Caco-2 (cell line): ENCODE results near the gene TRAPPC10. TPM values are rescaled to one million over a fixed set of nuclear protein-coding genes. Genes with fewer than 3 reads are reported as not detected.

ENCODE experiments used
- BruUV-seq: library from RNA; stranded (reverse); fragments of 400-500 nt; replicated peaks from 2 replicates; lab custom pipeline; 2021; lab: Mats Ljungman, UMichigan
- CTCF ChIA-PET: fragments of 300-600 bp; sonication (Branson Sonifier 250); formaldehyde crosslinking; loops from one replicate; lab custom pipeline; 2022; ENCODE audit warnings: antibody characterized with exemption; lab: Charles Lee
- POLR2A ChIA-PET: fragments of 300-600 bp; sonication (Branson Sonifier 250); formaldehyde crosslinking; loops from one replicate; lab custom pipeline; 2022; ENCODE audit warnings: antibody characterized with exemption; lab: Charles Lee
- DNase-seq, 2 experiments: peaks; one replicate each; pipeline versions ENCODE4 v3.0.0 to v3.0.0-alpha.2; 2020 to 2022
- H3K27me3 ChIP-seq: replicated peaks from 2 replicates; pipeline ENCODE4 v1.6.0; 2011; ENCODE audit warnings: low read length; ENCODE audit not compliant: control insufficient read depth, insufficient read depth
- H3K36me3 ChIP-seq: 2 replicates; pipeline ENCODE4 v1.5.1; 2011; ENCODE audit warnings: low read length; ENCODE audit not compliant: control insufficient read depth, insufficient read depth
- H3K4me1 ChIP-seq: fragments of 250-450 bp; sonication (Bioruptor Pico); 2 replicates; pipeline ENCODE4 v1.5.1; 2020; ENCODE audit warnings: mild to moderate bottlenecking
- H3K4me3 ChIP-seq: 2 replicates; pipeline ENCODE4 v1.5.1; 2011; ENCODE audit warnings: low read depth, mild to moderate bottlenecking, control low read depth, low read length
- H3K9me3 ChIP-seq: fragments of 250-450 bp; sonication (Bioruptor Pico); 2 replicates; pipeline ENCODE4 v1.5.1; 2020; ENCODE audit warnings: mild to moderate bottlenecking, moderate library complexity
- H3K27ac Mint-ChIP-seq: one replicate; pipeline ENCODE4 v1.8.0; 2022; ENCODE audit warnings: mixed read lengths; ENCODE audit not compliant: unreplicated experiment
- H3K27me3 Mint-ChIP-seq: one replicate; pipeline ENCODE4 v1.8.0; 2022; ENCODE audit warnings: mixed read lengths; ENCODE audit not compliant: insufficient read depth, unreplicated experiment
- H3K36me3 Mint-ChIP-seq: one replicate; pipeline ENCODE4 v1.8.0; 2022; ENCODE audit warnings: mild to moderate bottlenecking, mixed read lengths; ENCODE audit not compliant: insufficient read depth, unreplicated experiment
- H3K4me1 Mint-ChIP-seq: one replicate; pipeline ENCODE4 v1.8.0; 2022; ENCODE audit warnings: low read depth, mixed read lengths; ENCODE audit not compliant: unreplicated experiment
- H3K4me3 Mint-ChIP-seq: one replicate; pipeline ENCODE4 v1.8.0; 2022; ENCODE audit warnings: mild to moderate bottlenecking, moderate library complexity, mixed read lengths; ENCODE audit not compliant: unreplicated experiment
- H3K9me3 Mint-ChIP-seq: one replicate; pipeline ENCODE4 v1.8.0; 2022; ENCODE audit warnings: mixed read lengths; ENCODE audit not compliant: unreplicated experiment
- intact Hi-C: fragments of 100-400 bp; cut with micrococcal nuclease; formaldehyde crosslinking; loops from one replicate; pipeline ENCODE4 v1.10.0; 2022; ENCODE audit not compliant: unreplicated experiment
- total RNA-seq: library from RNA; stranded (reverse); gene quantifications from 2 replicates; pipeline ENCODE4 v1.2.3, GENCODE V29; 2022
- TF ChIP-seq, protein P1 (sequence below), 2 experiments: fragments of 200-600 bp in 1 of 2; IDR thresholded peaks; 1 replicate in 1 of 2; 2 replicates in 1 of 2; pipeline versions ENCODE4 v1.5.1 to v1.8.0; 2011 to 2022; ENCODE audit warnings: antibody characterized with exemption in 1 of 2, control low read depth in 1 of 2, inconsistent platforms in 1 of 2, low read depth in 1 of 2, low read length in 1 of 2, mild to moderate bottlenecking in 1 of 2, moderate library complexity in 1 of 2; ENCODE audit not compliant: insufficient read depth in 1 of 2, severe bottlenecking in 1 of 2, unreplicated experiment in 1 of 2

The TRAPPC10 gene
- total RNA-seq, 1 experiment from 2014 or later: 43.4 TPM

DNA sequence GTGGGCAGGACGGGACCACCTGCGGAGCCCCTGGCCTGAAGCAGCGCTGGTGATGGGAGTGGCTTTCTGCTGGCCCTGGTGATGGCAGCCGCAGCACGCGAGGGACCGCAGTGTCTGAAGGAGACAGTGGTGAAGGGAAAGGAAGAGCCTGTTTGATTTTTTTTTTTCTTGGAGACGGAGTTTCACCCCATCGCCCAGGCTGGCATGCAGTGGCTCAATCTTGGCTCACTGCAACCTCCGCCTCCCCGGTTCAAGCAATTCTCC lies 40.2 kb upstream of the TRAPPC10 start:
- Histone ChIP-seq H3K27me3 (no peaks in the 10 kb centered on the region), H3K4me3 (no peak overlapping the region), H3K36me3 (no peaks in the 10 kb centered on the region; the same call in 1 of the 2 replicates), H3K9me3 (no peaks in the 10 kb centered on the region), H3K4me1 (no peaks in the 10 kb centered on the region)
- no TSS peak for BruUV-seq
- H3K27ac Mint-ChIP-seq: no peak overlapping the region
- CTCF ChIA-PET: no interaction called here
- no peaks in the 10 kb centered on the region for H3K27me3 Mint-ChIP-seq
- H3K4me1 Mint-ChIP-seq: peaks cover 12% of the 10 kb centered on the region
- DNase-seq: no peak
- no peaks in the 10 kb centered on the region for H3K9me3 Mint-ChIP-seq
- POLR2A ChIA-PET: no interaction called here
- peaks cover under 1% of the 10 kb centered on the region for H3K36me3 Mint-ChIP-seq
- TF ChIP-seq, protein P1, sequence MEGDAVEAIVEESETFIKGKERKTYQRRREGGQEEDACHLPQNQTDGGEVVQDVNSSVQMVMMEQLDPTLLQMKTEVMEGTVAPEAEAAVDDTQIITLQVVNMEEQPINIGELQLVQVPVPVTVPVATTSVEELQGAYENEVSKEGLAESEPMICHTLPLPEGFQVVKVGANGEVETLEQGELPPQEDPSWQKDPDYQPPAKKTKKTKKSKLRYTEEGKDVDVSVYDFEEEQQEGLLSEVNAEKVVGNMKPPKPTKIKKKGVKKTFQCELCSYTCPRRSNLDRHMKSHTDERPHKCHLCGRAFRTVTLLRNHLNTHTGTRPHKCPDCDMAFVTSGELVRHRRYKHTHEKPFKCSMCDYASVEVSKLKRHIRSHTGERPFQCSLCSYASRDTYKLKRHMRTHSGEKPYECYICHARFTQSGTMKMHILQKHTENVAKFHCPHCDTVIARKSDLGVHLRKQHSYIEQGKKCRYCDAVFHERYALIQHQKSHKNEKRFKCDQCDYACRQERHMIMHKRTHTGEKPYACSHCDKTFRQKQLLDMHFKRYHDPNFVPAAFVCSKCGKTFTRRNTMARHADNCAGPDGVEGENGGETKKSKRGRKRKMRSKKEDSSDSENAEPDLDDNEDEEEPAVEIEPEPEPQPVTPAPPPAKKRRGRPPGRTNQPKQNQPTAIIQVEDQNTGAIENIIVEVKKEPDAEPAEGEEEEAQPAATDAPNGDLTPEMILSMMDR (IDR thresholded peaks at IDR 0.05; ENCODE audit: insufficient read depth in 1 of 2, low read depth in 1 of 2, low read length in 1 of 2, severe bottlenecking in 1 of 2, unreplicated experiment in 1 of 2): no peak
- no peak overlapping the region for H3K4me3 Mint-ChIP-seq
- intact Hi-C loops: no loop called here

DNA sequence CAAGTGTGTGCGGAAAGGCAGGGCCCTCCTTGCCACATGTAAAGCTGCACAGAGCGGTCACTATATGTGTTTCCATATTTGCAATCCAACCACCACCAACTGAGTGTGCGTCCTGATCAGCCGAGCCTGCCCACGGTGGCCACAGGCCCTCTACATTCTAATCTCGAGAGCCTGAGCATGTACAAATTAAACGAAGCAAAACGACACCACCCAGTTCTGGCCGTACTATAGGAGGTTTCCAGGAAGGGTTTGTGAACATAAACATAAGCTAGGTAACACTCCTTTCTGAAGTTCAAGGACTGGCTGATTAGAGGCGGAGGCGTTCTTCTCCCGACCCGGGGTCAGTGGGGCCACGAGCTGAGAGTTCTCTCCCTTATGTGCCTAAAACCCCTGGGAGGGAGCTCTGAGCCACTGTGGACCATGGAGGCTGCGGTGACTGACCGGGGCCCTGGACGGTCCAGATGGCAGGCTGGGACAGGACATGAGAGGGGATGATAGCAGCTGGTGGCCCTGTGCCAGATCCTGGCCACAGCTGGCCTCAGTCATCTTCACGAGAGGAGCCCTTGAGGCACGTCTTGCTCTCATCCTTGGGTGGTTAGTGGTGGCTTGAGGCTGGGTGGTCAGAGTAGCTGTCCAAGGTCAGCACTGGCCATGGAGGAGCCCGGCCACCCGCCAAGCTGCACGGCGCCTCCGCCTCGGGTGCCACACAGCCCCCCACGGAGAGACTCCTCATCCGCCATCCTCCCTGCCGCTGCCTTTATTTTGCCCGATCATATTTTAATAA lies 39.1 kb upstream of the TRAPPC10 start:
- ChIA-PET POLR2A (no interaction called here), CTCF (no interaction called here)
- H3K36me3 Mint-ChIP-seq: peaks cover 8% of the 10 kb centered on the region

DNA sequence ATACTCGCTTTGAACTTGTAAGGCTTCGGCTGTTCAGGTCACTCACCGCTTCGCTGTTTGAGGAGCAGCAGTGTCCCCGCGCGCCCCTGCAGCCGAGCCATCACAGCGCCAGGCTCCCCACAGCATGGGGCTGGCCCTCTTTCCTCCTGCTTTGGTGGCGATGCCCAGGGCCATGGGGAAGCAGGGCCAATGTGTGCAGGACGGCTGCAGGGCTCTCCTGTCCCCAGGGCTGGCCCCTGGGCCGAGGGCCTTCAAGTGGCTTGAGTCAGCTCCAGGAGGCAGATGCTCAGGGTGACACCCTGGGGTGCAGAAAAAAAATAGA lies 38.5 kb upstream of the TRAPPC10 start:
- Mint-ChIP-seq H3K4me3 (no peak overlapping the region), H3K4me1 (peaks cover 12% of the 10 kb centered on the region), H3K9me3 (no peaks in the 10 kb centered on the region), H3K36me3 (peaks cover 8% of the 10 kb centered on the region), H3K27ac (no peak overlapping the region), H3K27me3 (no peaks in the 10 kb centered on the region)
- Histone ChIP-seq H3K9me3 (no peaks in the 10 kb centered on the region), H3K36me3 (peaks cover 1% of the 10 kb centered on the region; the same call in 1 of the 2 replicates), H3K4me3 (no peak overlapping the region), H3K27me3 (no peaks in the 10 kb centered on the region), H3K4me1 (no peaks in the 10 kb centered on the region)
- TF ChIP-seq, protein P1 (IDR thresholded peaks at IDR 0.05; ENCODE audit: insufficient read depth in 1 of 2, low read depth in 1 of 2, low read length in 1 of 2, severe bottlenecking in 1 of 2, unreplicated experiment in 1 of 2): no peak
- no TSS peak for BruUV-seq
- CTCF ChIA-PET: no interaction called here
- no peak for DNase-seq
- intact Hi-C loops: no loop called here
- POLR2A ChIA-PET: no interaction called here

More for the DNA sequence above, 39.1 kb upstream of the TRAPPC10 start:
- Mint-ChIP-seq H3K4me3 (no peak overlapping the region), H3K4me1 (peaks cover 12% of the 10 kb centered on the region), H3K27me3 (no peaks in the 10 kb centered on the region), H3K9me3 (no peaks in the 10 kb centered on the region), H3K27ac (no peak overlapping the region)
- Histone ChIP-seq H3K36me3 (peaks cover 1% of the 10 kb centered on the region; the same call in 1 of the 2 replicates), H3K4me1 (no peaks in the 10 kb centered on the region), H3K4me3 (no peak overlapping the region), H3K27me3 (no peaks in the 10 kb centered on the region), H3K9me3 (no peaks in the 10 kb centered on the region)
- TF ChIP-seq, protein P1 (IDR thresholded peaks at IDR 0.05; ENCODE audit: insufficient read depth in 1 of 2, low read depth in 1 of 2, low read length in 1 of 2, severe bottlenecking in 1 of 2, unreplicated experiment in 1 of 2): no peak
- intact Hi-C loops: no loop called here
- no TSS peak for BruUV-seq
- DNase-seq: no peak
